Measurements from ENCODE around the gene OSBP2.

Gene OSBP2

GRCh38 chr22:30894371-30894740 is 199.7 kb downstream of the OSBP2 start:
- no peak overlapping the region for H3K4me2 ChIP-seq (ENCODE audit: low read length)
- no peaks in the 10 kb centered on the region for H3K9me3 ChIP-seq (ENCODE audit: control insufficient read depth, low read length)
- H3K4me3 ChIP-seq (ENCODE audit: low read depth, low read length): no peak overlapping the region
- no peak overlapping the region for H3K27ac ChIP-seq
- H3K4me1 ChIP-seq: no peaks in the 10 kb centered on the region
- H2AFZ ChIP-seq: no peak overlapping the region
- no peaks in the 10 kb centered on the region for H3K27me3 ChIP-seq (ENCODE audit: control insufficient read depth, insufficient read depth, low read length)
- no peaks in the 10 kb centered on the region for H3K79me2 ChIP-seq
- no peak overlapping the region for H3K9ac ChIP-seq
- TF ChIP-seq CTCF (IDR thresholded peaks at IDR 0.05): no peak
- H3K36me3 ChIP-seq (ENCODE audit: control insufficient read depth, insufficient read depth, low read length): no peaks in the 10 kb centered on the region

DNA sequence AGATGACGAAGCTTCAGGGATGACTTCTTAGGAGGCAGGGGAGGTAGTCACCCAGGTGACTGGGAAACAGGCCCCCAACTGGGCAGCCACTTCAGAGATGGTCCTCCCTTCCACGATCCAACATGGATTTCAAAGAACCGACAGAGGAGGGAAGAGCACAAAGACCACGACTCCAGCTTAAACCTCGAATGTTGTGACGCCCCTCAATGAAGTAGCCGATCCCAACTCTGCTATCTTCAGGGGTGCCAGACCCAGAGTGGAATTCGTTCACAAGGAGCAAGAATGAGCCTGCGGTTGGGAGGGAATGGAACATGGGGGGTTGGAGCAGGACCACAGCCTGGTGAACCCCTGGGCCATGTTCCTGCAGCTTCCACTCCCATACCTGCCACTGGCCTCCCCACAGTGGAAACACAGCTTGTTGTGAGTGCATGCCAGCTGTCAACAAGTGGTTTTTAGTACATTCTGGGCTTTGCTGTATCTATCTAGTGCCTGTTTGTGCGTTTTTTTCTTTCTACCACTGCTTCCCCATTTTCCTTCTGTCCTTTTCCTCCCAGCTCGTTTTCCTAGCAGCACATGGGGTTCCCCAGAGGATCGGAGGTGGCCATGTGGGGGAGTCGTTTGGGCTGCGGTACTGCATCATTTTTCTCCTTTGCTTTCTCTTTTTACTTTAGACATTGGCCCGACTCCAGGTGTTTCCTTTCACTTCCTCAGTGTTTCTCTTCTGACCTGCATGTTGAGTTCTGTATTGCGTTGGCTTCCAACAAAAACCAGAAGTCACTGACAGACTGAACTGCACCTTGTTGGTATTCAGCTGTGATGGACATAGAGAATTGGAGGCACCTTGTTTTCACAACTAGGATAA is 208.1 kb downstream of the OSBP2 start:
- no peaks in the 10 kb centered on the region for H3K36me3 ChIP-seq (ENCODE audit: control insufficient read depth, insufficient read depth, low read length)
- no peaks in the 10 kb centered on the region for H3K79me2 ChIP-seq
- H2AFZ ChIP-seq: no peak overlapping the region
- H3K27me3 ChIP-seq (ENCODE audit: control insufficient read depth, insufficient read depth, low read length): no peaks in the 10 kb centered on the region
- H3K4me3 ChIP-seq (ENCODE audit: low read depth, low read length): no peak overlapping the region
- no peak overlapping the region for H3K9ac ChIP-seq
- H3K4me2 ChIP-seq (ENCODE audit: low read length): no peak overlapping the region
- TF ChIP-seq CTCF (IDR thresholded peaks at IDR 0.05): no peak
- H3K9me3 ChIP-seq (ENCODE audit: control insufficient read depth, low read length): no peaks in the 10 kb centered on the region
- H3K27ac ChIP-seq: no peak overlapping the region
- no peaks in the 10 kb centered on the region for H3K4me1 ChIP-seq

GRCh38 chr22:30903876-30904460 is 209.3 kb downstream of the OSBP2 start:
- no peak for TF ChIP-seq CTCF (IDR thresholded peaks at IDR 0.05)
- no peak overlapping the region for H2AFZ ChIP-seq
- no peak overlapping the region for H3K4me3 ChIP-seq (ENCODE audit: low read depth, low read length)
- H3K36me3 ChIP-seq (ENCODE audit: control insufficient read depth, insufficient read depth, low read length): no peaks in the 10 kb centered on the region
- H3K9me3 ChIP-seq (ENCODE audit: control insufficient read depth, low read length): no peaks in the 10 kb centered on the region
- H3K9ac ChIP-seq: no peak overlapping the region
- H3K4me2 ChIP-seq (ENCODE audit: low read length): no peak overlapping the region
- no peaks in the 10 kb centered on the region for H3K79me2 ChIP-seq
- no peak overlapping the region for H3K27ac ChIP-seq
- no peaks in the 10 kb centered on the region for H3K27me3 ChIP-seq (ENCODE audit: control insufficient read depth, insufficient read depth, low read length)
- H3K4me1 ChIP-seq: no peaks in the 10 kb centered on the region

DNA sequence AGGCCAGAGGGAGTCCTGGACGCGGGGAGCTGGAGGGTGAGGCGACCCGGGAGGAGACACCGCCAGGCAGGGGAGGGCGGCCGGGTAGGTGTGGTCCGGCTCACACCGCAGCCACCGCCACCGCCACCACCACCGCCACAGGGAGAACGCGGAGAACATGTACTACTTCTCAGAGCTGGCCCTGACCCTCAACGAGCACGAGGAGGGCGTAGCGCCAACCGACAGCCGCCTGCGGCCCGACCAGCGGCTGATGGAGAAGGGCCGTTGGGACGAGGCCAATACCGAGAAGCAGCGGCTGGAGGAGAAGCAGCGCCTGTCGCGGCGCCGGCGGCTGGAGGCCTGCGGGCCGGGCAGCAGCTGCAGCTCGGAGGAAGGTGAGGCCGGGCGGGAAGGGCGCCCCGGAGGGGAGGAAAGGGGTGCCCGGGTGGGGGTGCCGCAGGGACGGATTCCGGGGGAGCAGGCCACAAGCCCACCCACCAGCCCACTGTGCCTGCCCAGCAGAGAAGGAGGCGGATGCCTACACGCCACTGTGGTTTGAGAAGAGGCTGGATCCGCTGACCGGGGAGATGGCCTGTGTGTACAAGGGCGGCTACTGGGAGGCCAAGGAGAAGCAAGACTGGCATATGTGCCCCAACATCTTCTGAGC is 211.1 kb downstream of the OSBP2 start:
- H3K4me3 ChIP-seq (ENCODE audit: low read depth, low read length): no peak overlapping the region

More for the DNA sequence above, 211.1 kb downstream of the OSBP2 start:
- H3K79me2 ChIP-seq: no peaks in the 10 kb centered on the region
- H3K4me1 ChIP-seq: no peaks in the 10 kb centered on the region
- H3K9ac ChIP-seq: no peak overlapping the region
- no peak overlapping the region for H3K4me2 ChIP-seq (ENCODE audit: low read length)
- H3K27me3 ChIP-seq (ENCODE audit: control insufficient read depth, insufficient read depth, low read length): no peaks in the 10 kb centered on the region
- H2AFZ ChIP-seq: no peak overlapping the region
- H3K27ac ChIP-seq: no peak overlapping the region
- H3K36me3 ChIP-seq (ENCODE audit: control insufficient read depth, insufficient read depth, low read length): no peaks in the 10 kb centered on the region
- H3K9me3 ChIP-seq (ENCODE audit: control insufficient read depth, low read length): no peaks in the 10 kb centered on the region
- no peak for TF ChIP-seq CTCF (IDR thresholded peaks at IDR 0.05)
